ENCODE data around the gene OR7A10. TPM values are rescaled to one million over a fixed set of nuclear protein-coding genes. Genes with fewer than 3 reads are reported as not detected.

Gene OR7A10
- not detected in 2 replicates for total RNA-seq

DNA sequence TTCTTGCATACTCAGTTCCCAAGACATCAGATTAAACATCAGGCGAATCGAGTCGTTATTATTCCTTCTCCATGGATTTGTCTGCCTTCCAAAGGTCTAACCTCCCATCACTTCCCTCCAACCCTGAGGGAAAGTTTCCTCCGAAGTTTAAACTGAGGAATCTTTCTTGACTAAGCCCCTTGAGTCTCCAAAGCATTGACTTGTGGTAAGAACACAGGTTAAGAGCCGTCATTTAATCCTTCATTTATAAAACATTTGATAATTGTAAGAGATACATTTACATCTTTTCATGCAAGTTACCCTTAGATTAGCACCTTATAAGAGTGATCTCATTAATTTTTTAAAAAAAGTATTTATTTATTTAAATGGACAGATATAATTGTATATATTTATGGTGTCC is at the start of gene OR7A10:
Gene OR7A10 (minus strand): TSS at position 101 of the 400 bp plus-strand sequence. CDS start 7,045 bp downstream, outside the sequence.

DNA sequence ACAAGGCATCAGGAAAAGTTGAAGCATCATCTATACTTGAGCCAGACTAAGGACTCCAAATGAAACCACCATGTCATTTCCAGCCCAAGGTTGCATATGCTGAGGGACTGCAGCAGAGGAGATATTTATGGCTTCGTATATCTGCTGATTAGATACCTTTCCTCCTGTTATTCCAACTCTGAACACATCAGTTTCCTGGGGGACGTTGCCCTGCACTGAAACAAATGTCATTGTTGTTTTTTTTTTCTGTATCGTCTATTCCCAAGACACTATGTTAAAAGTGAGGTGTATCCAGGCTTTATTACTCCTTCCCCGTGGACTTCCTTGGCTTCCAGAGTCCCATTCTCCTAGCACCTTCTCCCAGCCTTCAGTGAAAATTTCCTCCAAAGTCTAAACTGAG is 37.3 kb upstream of the OR7A10 start, which contains the start of gene OR7A17:
Gene OR7A17 (minus strand): TSS at position 101 of the 400 bp plus-strand sequence. CDS start 4,777 bp downstream, outside the sequence.

DNA sequence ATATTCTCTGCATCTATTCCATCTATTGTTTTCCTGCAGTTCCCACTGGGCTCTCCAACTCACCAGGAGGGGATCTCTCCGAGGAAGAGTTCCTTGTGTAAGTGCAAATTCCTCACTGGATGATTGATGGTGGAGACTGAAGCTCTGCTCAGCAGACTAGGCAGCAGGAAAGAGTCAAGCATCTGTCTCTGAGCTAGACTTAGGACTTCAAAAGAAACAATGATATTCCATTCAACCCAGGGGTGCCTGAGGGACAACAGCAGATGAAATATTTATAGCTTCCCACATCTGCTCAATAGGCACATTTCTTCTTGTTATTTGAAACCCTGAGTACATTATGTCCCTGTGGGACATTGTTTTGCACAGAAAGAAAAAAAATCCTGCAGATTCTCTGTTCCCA is 13.7 kb downstream of the OR7A10 start, which contains the start of the genes OR7A5 and OR7C1:
Gene OR7A5 (minus strand): TSS at position 175 of the 400 bp plus-strand sequence. CDS start 6,944 bp downstream, outside the sequence.
Gene OR7C1 (minus strand): TSS at position 175 of the 400 bp plus-strand sequence. CDS start 35,049 bp downstream, outside the sequence.

Other genes with a start within 250 kb of the OR7A10 start
- under 0.01 TPM in 1 of 2 replicates, not detected in the other for gene ADGRE3, start 174.1 kb downstream of the OR7A10 start, total RNA-seq
- 28.2 and 29.8 TPM in 2 replicates for gene ZNF333, start 158.9 kb downstream of the OR7A10 start, total RNA-seq
- gene ADGRE2, start 70.4 kb downstream of the OR7A10 start, total RNA-seq, result 0.11 and 0.12 TPM in 2 replicates
- gene OR7A5, start 13.7 kb downstream of the OR7A10 start, total RNA-seq, result not detected in 2 replicates
- gene OR7C1, start 13.7 kb downstream of the OR7A10 start, total RNA-seq, result not detected in 2 replicates
- not detected in 2 replicates for gene OR7A17, start 37.2 kb upstream of the OR7A10 start, total RNA-seq
- gene OR7C2, start 92.6 kb upstream of the OR7A10 start, total RNA-seq, result not detected in 2 replicates
- gene SLC1A6, start 130.9 kb upstream of the OR7A10 start, total RNA-seq, result under 0.01 TPM in 1 of 2 replicates, not detected in the other
- gene CASP14, start 200.6 kb upstream of the OR7A10 start, total RNA-seq, result not detected in 2 replicates
- not detected in 2 replicates for gene OR1I1, start 233.3 kb upstream of the OR7A10 start, total RNA-seq